SU-DHL-6 (cell line): ENCODE results near the gene ABCA12.

ENCODE experiments used
- H2AFZ ChIP-seq: fragments of 200-600 bp; sonication (generic); 2 replicates; pipeline ENCODE4 v1.6.1; 2014; ENCODE audit warnings: low read depth, mild to moderate bottlenecking, moderate library complexity, mixed read lengths, antibody characterized with exemption, low read length; ENCODE audit not compliant: severe bottlenecking
- H3F3A ChIP-seq: fragments of 200-600 bp; shearing (Covaris generic); 2 replicates; pipeline ENCODE4 v1.6.0; 2016; ENCODE audit warnings: antibody characterized with exemption, mild to moderate bottlenecking; ENCODE audit not compliant: insufficient read depth
- H3K27ac ChIP-seq: fragments of 200-600 bp; sonication (generic); 2 replicates; pipeline ENCODE4 v1.5.1; 2016; ENCODE audit warnings: low read depth, mild to moderate bottlenecking, low read length, moderate library complexity, mixed read lengths
- H3K27me3 ChIP-seq: fragments of 200-600 bp; sonication (generic), shearing (Covaris generic); 2 replicates; pipeline ENCODE4 v1.6.0; 2014; ENCODE audit warnings: mild to moderate bottlenecking, low read length
- H3K36me3 ChIP-seq: fragments of 200-600 bp; sonication (generic); 2 replicates; pipeline ENCODE4 v1.6.1; 2014; ENCODE audit warnings: mild to moderate bottlenecking, low read length, mixed read lengths
- H3K4me2 ChIP-seq: fragments of 300-600, 200-600 bp; shearing (Covaris generic), sonication (generic); 2 replicates; pipeline ENCODE4 v1.6.0; 2014; ENCODE audit warnings: low read length, low read depth, mild to moderate bottlenecking; ENCODE audit not compliant: poor library complexity, severe bottlenecking
- H3K4me3 ChIP-seq: fragments of 200-600 bp; sonication (generic); 2 replicates; pipeline ENCODE4 v1.5.1; 2014; ENCODE audit warnings: antibody characterized with exemption, low read length, mild to moderate bottlenecking, mixed read lengths; ENCODE audit not compliant: insufficient read depth, poor library complexity, severe bottlenecking
- H3K79me2 ChIP-seq: fragments of 200-600 bp; sonication (generic); 2 replicates; pipeline ENCODE4 v1.6.1; 2014; ENCODE audit warnings: mild to moderate bottlenecking, low read length, moderate library complexity; ENCODE audit not compliant: insufficient read depth
- H3K9ac ChIP-seq: fragments of 200-600 bp; sonication (generic); 2 replicates; pipeline ENCODE4 v1.7.0; 2014; ENCODE audit warnings: mild to moderate bottlenecking, low read length
- H3K9me2 ChIP-seq: fragments of 200-600 bp; sonication (generic); replicated peaks from 2 replicates; pipeline ENCODE4 v1.6.1; 2014; ENCODE audit warnings: low read length; ENCODE audit not compliant: insufficient read depth
- H3K9me3 ChIP-seq: fragments of 200-600 bp; sonication (generic); 2 replicates; pipeline ENCODE4 v1.6.1; 2014; ENCODE audit warnings: low read length, mixed read lengths; ENCODE audit not compliant: insufficient read depth
- H4K20me1 ChIP-seq: fragments of 200-600 bp; sonication (generic); 2 replicates; pipeline ENCODE4 v1.6.1; 2014; ENCODE audit warnings: low read depth, mild to moderate bottlenecking, antibody characterized with exemption, low read length, moderate library complexity, mixed read lengths
- CTCF ChIP-seq: fragments of 200-600 bp; sonication (generic); IDR thresholded peaks from one replicate; pipeline ENCODE4 v1.5.1; 2017; ENCODE audit warnings: antibody characterized with exemption, mild to moderate bottlenecking, low read length, moderate library complexity; ENCODE audit not compliant: insufficient read depth, poor library complexity, severe bottlenecking
- EZH2phosphoT487 ChIP-seq: fragments of 200-600 bp; sonication (generic), shearing (Covaris generic); conservative IDR thresholded peaks from 2 replicates; pipeline ENCODE4 v1.6.1; 2018; ENCODE audit warnings: mild to moderate bottlenecking, antibody characterized with exemption, low read length, moderate library complexity, mixed read lengths

The ABCA12 gene

DNA sequence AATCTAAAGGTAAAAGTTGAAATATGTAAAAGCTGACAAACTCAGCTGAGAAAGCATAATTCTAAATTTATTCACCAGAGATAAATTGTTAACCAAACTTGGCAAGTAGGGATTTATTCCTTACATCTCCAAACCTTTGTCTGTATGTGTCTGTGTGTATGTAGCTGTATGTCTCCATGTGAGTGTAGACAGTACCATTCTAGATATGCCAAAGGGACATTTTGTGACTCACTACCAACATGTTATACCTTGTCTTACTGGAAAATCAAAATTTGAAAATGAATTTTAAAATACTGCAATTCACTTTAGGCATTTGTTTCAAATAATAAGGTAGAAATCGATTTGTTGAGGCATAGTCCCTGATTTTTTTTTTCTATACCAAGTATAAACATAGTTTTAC, 102.1 kb downstream of the ABCA12 start:
- Histone ChIP-seq H3K36me3 (no peaks in the 10 kb centered on the region), H4K20me1 (no peaks in the 10 kb centered on the region), H3K9me3 (no peaks in the 10 kb centered on the region), H3K27me3 (no peaks in the 10 kb centered on the region), H3K79me2 (no peaks in the 10 kb centered on the region), H3K9me2 (no peaks in the 10 kb centered on the region), H2AFZ (no peak overlapping the region), H3K9ac (no peak overlapping the region), H3K4me3 (no peak overlapping the region), H3K4me2 (no peak overlapping the region), H3F3A (no peaks in the 10 kb centered on the region), H3K27ac (no peak overlapping the region)
- TF ChIP-seq CTCF (no peak), EZH2phosphoT487 (no peak)

GRCh38 chr2:215034154-215034553, 104.3 kb downstream of the ABCA12 start:
- TF ChIP-seq EZH2phosphoT487 (no peak), CTCF (no peak)
- H3K36me3 ChIP-seq, result no peaks in the 10 kb centered on the region

GRCh38 chr2:215032153-215032552, 106.3 kb downstream of the ABCA12 start:
- Histone ChIP-seq H2AFZ (no peak overlapping the region), H3K9me2 (no peaks in the 10 kb centered on the region), H3K36me3 (no peaks in the 10 kb centered on the region), H3K9me3 (no peaks in the 10 kb centered on the region), H3K79me2 (no peaks in the 10 kb centered on the region), H3F3A (no peaks in the 10 kb centered on the region), H3K4me2 (no peak overlapping the region), H4K20me1 (no peaks in the 10 kb centered on the region), H3K9ac (no peak overlapping the region), H3K27ac (no peak overlapping the region), H3K27me3 (no peaks in the 10 kb centered on the region), H3K4me3 (no peak overlapping the region)
- TF ChIP-seq CTCF (no peak), EZH2phosphoT487 (no peak)

More at GRCh38 chr2:215034154-215034553, 104.3 kb downstream of the ABCA12 start:
- Histone ChIP-seq H3K9me3 (no peaks in the 10 kb centered on the region), H3F3A (no peaks in the 10 kb centered on the region), H3K27me3 (no peaks in the 10 kb centered on the region), H3K9me2 (no peaks in the 10 kb centered on the region), H3K27ac (no peak overlapping the region), H3K9ac (no peak overlapping the region), H3K4me2 (no peak overlapping the region), H3K4me3 (no peak overlapping the region), H4K20me1 (no peaks in the 10 kb centered on the region), H2AFZ (no peak overlapping the region), H3K79me2 (no peaks in the 10 kb centered on the region)
